Activated CD4-positive, alpha-beta T cell treated with anti-CD3 and anti-CD28 coated beads, Interleukin-2, amount 10 ng/mL, durations not matched to agents 24 days and 14 days (primary cell): Measurements from ENCODE around the gene TCF20. TPM values are rescaled to one million over a fixed set of nuclear protein-coding genes. Genes with fewer than 3 reads are reported as not detected.

ENCODE experiments used
- DNase-seq: peaks from one replicate; pipeline ENCODE4 v3.0.0; 2022
- H3K27ac Mint-ChIP-seq: one replicate; pipeline ENCODE4 v1.8.0; 2022; ENCODE audit warnings: mild to moderate bottlenecking, mixed read lengths
- H3K27me3 Mint-ChIP-seq: one replicate; pipeline ENCODE4 v1.8.0; 2022; ENCODE audit warnings: mixed read lengths
- H3K36me3 Mint-ChIP-seq: one replicate; pipeline ENCODE4 v1.8.0; 2022; ENCODE audit warnings: low read depth, mild to moderate bottlenecking, mixed read lengths
- H3K4me1 Mint-ChIP-seq: one replicate; pipeline ENCODE4 v1.8.0; 2021; ENCODE audit warnings: mixed read lengths
- H3K4me3 Mint-ChIP-seq: one replicate; pipeline ENCODE4 v1.8.0; 2022; ENCODE audit warnings: mild to moderate bottlenecking, moderate library complexity, mixed read lengths
- H3K9me3 Mint-ChIP-seq: one replicate; pipeline ENCODE4 v1.8.0; 2021; ENCODE audit warnings: mixed read lengths
- intact Hi-C: fragments of 100-400 bp; cut with micrococcal nuclease; formaldehyde crosslinking; loops from one replicate; pipeline ENCODE4 v1.15.1; 2023
- total RNA-seq: library from RNA; stranded (reverse); gene quantifications from 2 replicates; pipeline ENCODE4 v1.2.3, GENCODE V29; 2022

TCF20 gene
- total RNA-seq, 1 donor from 2014 or later = 85.4 TPM

- Mint-ChIP-seq H3K27me3 (peaks cover 12% of the 10 kb centered on the region), H3K27ac (no peak overlapping the region), H3K9me3 (no peaks in the 10 kb centered on the region), H3K4me3 (no peak overlapping the region), H3K4me1 (peaks cover 12% of the 10 kb centered on the region), H3K36me3 (no peaks in the 10 kb centered on the region)
- intact Hi-C loops = no loop called here
- DNase-seq = no peak
Observed at GRCh38 chr22:42307806-42308563, 37.5 kb upstream of the TCF20 start.

DNA sequence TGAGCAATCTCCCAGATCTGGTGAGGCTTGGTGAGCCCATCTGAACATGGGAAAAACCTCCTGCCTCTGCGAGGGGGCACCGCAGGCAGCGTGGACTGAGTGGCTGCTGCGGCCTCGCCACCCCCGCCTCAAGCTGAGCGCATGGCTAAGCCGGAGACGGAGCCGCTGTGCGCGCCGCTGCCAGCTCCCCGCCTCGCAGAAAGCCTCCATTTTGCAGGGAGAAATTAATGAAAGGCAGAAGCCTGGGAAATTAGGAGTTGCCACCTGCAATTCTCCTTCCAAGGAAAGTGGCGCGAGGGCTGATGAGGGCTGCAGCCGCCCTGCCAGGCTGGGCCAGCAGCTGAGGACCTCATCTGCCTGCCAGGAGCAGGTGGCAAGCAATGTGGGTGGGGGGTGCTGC lies 35.6 kb upstream of the TCF20 start:
- H3K4me3 Mint-ChIP-seq = no peak overlapping the region
- no peaks in the 10 kb centered on the region for H3K36me3 Mint-ChIP-seq
- DNase-seq = no peak
- intact Hi-C loops = no loop called here
- H3K4me1 Mint-ChIP-seq = peaks cover 12% of the 10 kb centered on the region
- peaks cover 12% of the 10 kb centered on the region for H3K27me3 Mint-ChIP-seq
- no peak overlapping the region for H3K27ac Mint-ChIP-seq
- H3K9me3 Mint-ChIP-seq = no peaks in the 10 kb centered on the region

- Mint-ChIP-seq H3K27ac (no peak overlapping the region), H3K27me3 (peaks cover 12% of the 10 kb centered on the region), H3K9me3 (no peaks in the 10 kb centered on the region), H3K4me1 (peaks cover 28% of the 10 kb centered on the region), H3K4me3 (no peak overlapping the region), H3K36me3 (no peaks in the 10 kb centered on the region)
- no peak for DNase-seq
- intact Hi-C loops = no loop called here
Observed at GRCh38 chr22:42304324-42304790, 33.9 kb upstream of the TCF20 start.

DNA sequence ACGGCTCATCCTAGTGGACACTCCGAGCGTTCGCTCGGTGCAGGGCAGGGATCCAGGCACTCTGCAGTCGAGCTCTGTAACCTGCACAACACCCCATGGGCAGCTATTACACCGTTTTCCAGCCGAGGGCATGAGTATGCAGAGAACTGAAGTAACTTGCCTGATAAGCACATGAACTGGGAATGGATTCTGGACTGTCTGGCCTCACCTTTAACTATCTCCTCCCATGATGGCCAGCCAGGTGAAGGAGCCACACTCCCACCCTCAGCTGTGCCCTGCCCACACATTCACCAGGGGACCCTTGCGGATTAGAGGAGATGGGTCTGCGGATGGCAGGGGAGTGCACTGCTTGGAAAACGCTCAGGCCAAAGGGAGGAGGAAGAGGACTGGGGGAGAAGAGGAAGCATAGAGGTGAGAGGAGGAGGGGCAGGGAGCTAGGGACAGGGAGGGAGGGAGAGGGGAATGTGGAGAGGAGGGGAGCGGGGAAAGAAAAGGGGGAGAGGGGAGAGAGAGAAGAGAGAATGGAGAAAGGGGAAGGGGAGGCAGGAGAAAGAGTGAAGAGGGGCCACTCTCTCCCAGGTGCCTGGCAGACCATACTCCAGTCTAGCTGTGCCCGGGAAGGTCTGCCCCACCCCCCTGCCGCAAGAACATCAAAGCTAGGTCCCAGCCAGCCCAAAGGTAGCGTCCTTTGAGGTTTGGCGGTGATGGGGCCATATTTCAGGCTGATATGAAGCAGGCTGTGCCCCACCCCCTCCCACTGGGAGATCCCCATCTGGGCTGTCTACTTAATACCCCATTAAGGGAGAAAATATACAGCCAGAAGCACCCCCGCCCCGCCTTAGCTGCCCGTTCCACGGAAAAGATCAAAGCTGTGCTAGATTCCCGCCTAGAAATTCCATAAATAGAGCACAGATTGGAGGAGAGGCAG lies 33.2 kb upstream of the TCF20 start:
- H3K27ac Mint-ChIP-seq = no peak overlapping the region
- no peaks in the 10 kb centered on the region for H3K9me3 Mint-ChIP-seq
- H3K36me3 Mint-ChIP-seq = no peaks in the 10 kb centered on the region
- no peak overlapping the region for H3K4me3 Mint-ChIP-seq
- intact Hi-C loops = no loop called here
- no peak for DNase-seq
- H3K27me3 Mint-ChIP-seq = peaks cover 12% of the 10 kb centered on the region
- H3K4me1 Mint-ChIP-seq = peaks cover 33% of the 10 kb centered on the region

DNA sequence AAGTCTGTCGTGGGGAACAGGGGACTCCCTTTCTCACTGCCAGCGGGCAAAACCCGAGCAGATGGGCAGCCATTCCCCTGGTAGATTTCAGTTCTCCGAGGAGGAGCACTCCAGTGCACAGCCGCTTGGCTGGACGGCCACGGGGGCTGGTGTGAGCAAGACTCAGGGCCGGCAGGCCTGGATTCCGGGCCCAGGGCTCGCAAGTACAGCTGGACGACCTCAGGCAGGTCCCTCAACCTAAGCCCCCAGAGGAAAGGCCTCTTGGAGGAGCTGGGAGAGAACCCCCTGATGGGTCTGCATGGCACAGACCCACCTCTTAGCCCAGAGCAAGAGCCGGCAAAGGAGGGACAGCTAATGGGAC lies 31.3 kb upstream of the TCF20 start:
- intact Hi-C loops = no loop called here
- Mint-ChIP-seq H3K9me3 (no peaks in the 10 kb centered on the region), H3K27ac (no peak overlapping the region), H3K36me3 (no peaks in the 10 kb centered on the region), H3K4me1 (peaks cover 38% of the 10 kb centered on the region), H3K4me3 (no peak overlapping the region), H3K27me3 (peaks cover 12% of the 10 kb centered on the region)
- no peak for DNase-seq

DNA sequence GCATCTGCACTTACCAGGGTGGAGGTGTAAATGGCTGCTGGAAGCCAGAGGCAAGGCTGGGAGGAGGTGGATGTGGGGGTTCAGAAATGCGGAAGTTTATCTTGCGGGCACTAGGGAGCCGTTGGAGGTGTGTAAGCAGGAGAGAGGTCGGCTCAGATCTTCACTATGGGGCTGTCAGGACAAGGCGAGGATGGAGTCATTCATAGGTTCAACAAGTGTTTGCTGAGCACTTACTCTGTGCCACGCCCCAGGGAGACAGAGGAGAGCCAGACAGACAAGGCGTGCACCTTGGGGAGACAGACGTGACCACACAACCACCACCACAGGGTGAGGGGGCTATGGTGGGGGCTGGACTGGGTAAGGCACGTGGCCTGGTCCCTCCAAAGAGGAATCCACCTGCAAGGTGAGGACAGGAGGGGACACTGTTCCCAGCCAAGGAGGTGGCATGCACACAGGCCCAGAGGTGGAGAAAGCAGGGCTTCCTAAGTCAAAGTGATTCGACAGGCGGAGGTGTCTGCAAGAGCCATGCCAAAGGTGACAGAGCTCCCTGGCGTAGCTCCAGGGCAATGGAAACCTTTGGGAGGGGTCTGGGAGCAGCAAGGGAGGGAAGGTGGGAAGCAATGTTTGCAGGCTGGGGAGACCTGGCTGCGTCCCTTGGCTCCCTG lies 30.8 kb upstream of the TCF20 start:
- Mint-ChIP-seq H3K4me1 (peaks cover 39% of the 10 kb centered on the region), H3K36me3 (no peaks in the 10 kb centered on the region), H3K9me3 (no peaks in the 10 kb centered on the region), H3K4me3 (peak overlapping the region; percentile 76), H3K27me3 (peaks cover 12% of the 10 kb centered on the region), H3K27ac (peak overlapping the region; percentile 50)
- DNase-seq = no peak
- intact Hi-C loops = no loop called here

DNA sequence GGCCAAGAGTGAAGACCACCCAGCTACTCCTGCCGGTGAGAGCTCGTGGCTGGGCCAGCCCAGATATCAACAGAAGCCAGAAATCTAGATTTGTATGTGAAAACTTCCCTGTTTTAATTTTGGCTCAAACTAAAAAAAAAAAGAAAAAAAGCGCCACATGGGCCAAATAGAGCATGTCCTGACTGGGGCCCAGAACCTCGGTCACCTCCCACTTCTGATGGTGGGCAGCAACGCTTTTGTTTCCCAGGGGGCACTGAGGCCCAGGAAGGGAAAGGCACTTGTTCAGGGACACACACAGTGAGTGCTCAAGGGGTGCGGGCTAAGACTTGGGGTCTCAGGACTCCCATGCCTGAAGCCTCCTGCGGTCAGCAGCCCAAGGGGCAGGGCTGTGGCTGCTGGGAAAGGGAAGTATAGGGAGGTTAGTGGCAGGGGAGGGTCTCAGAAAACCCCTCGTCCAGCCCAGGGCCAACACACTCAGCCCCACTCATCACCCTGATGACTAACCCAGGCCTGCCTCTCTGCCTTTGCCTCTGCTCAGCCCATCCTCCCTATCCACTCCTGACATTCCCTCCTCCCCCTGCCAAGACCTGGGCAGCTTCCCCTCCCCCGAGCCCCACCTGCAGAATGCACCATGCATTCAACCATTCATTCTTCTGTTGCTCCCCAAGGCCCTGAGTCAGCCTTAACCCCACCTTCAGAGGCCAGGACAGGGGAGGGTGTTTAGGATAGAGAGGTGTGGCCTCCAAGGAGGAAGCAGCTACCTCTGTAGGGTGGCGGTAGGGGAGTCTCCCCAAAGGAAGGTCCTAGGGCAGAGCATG lies 30.0 kb upstream of the TCF20 start:
- peaks cover 12% of the 10 kb centered on the region for H3K27me3 Mint-ChIP-seq
- peak overlapping the region; percentile 76 for H3K4me3 Mint-ChIP-seq
- H3K9me3 Mint-ChIP-seq = no peaks in the 10 kb centered on the region
- DNase-seq = peak; percentile 83
- H3K27ac Mint-ChIP-seq = peak overlapping the region; percentile 82
- peaks cover 41% of the 10 kb centered on the region for H3K4me1 Mint-ChIP-seq
- intact Hi-C loops = loop anchor here (1.0 kb wide), 1 partner anchor 31 kb away; no protein-coding TSS in a partner anchor
- no peaks in the 10 kb centered on the region for H3K36me3 Mint-ChIP-seq

- Mint-ChIP-seq H3K27ac (peak overlapping the region; percentile 82), H3K36me3 (no peaks in the 10 kb centered on the region), H3K4me3 (peak overlapping the region; percentile 76), H3K4me1 (peaks cover 43% of the 10 kb centered on the region), H3K27me3 (peaks cover 10% of the 10 kb centered on the region), H3K9me3 (no peaks in the 10 kb centered on the region)
- intact Hi-C loops = loop anchor here (1.0 kb wide), 1 partner anchor 30 kb away; no protein-coding TSS in a partner anchor
- peak; percentile 87 for DNase-seq
Observed at GRCh38 chr22:42299586-42300258, 29.3 kb upstream of the TCF20 start.

DNA sequence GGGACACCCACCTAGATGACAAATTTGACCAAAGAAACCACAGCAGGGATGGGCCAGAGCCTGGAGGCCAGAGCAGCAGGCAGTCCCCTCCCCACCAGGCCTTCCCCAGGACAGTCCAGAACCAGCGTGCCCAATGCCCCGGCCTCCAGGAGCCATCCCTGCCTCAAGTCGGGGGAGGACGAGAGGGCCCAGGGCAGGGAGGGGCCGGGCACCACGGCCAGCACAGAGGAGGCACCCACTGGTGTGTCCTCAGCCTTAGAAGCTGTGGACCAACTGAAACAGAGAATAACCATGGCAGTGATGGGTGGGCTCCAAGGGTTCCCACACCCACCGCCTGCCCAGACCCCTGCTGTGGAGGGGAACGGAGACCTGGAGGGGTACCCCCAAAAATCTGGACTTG lies 28.3 kb upstream of the TCF20 start:
- peak overlapping the region; percentile 10 for H3K4me3 Mint-ChIP-seq
- intact Hi-C loops = no loop called here
- peaks cover 6% of the 10 kb centered on the region for H3K27me3 Mint-ChIP-seq
- H3K9me3 Mint-ChIP-seq = no peaks in the 10 kb centered on the region
- DNase-seq = no peak
- H3K36me3 Mint-ChIP-seq = no peaks in the 10 kb centered on the region
- no peak overlapping the region for H3K27ac Mint-ChIP-seq
- H3K4me1 Mint-ChIP-seq = peaks cover 47% of the 10 kb centered on the region

DNA sequence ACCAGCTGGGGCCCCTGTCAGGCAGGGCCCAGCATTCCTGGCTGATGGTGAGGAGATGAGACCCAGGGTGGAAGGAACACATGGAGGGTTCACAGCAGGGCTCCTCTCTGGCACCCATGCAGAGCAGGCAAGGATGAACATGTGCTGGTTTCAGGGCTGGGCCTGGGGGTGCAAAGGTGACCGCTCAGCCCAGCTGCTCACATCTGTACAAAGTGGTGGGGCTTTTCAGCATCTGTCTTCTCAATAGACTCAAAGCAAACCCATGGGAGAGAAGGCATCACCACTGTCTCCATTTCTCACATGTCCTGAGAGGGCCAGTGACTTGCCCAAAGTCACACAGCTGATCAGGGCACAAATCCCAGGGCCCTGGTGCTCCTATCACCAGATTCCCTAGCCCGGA lies 27.3 kb upstream of the TCF20 start:
- Mint-ChIP-seq H3K36me3 (no peaks in the 10 kb centered on the region), H3K9me3 (no peaks in the 10 kb centered on the region), H3K27me3 (no peaks in the 10 kb centered on the region), H3K4me3 (no peak overlapping the region), H3K27ac (no peak overlapping the region), H3K4me1 (peaks cover 45% of the 10 kb centered on the region)
- DNase-seq = no peak
- intact Hi-C loops = no loop called here

DNA sequence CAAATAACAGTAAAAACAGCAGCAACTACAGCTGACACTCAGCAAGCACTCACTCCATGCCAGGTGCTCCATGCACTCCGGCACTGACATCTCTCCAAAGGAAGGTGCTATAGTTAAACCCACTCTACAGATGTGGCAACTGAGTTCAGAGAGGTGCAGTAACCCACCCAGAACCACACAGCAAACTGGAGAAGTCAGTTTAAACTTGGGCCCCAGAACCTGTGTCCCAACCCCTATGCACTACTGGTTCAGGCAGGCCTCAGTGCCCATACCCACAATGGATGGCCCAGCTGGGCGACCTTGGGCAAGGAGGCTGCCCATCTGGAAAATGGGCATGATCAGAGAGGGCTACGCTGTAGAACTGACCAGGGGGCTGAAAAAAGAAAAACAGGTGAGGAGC lies 26.4 kb upstream of the TCF20 start:
- Mint-ChIP-seq H3K36me3 (no peaks in the 10 kb centered on the region), H3K9me3 (no peaks in the 10 kb centered on the region), H3K27ac (no peak overlapping the region), H3K4me1 (peaks cover 45% of the 10 kb centered on the region), H3K4me3 (no peak overlapping the region), H3K27me3 (no peaks in the 10 kb centered on the region)
- DNase-seq = no peak
- intact Hi-C loops = no loop called here

DNA sequence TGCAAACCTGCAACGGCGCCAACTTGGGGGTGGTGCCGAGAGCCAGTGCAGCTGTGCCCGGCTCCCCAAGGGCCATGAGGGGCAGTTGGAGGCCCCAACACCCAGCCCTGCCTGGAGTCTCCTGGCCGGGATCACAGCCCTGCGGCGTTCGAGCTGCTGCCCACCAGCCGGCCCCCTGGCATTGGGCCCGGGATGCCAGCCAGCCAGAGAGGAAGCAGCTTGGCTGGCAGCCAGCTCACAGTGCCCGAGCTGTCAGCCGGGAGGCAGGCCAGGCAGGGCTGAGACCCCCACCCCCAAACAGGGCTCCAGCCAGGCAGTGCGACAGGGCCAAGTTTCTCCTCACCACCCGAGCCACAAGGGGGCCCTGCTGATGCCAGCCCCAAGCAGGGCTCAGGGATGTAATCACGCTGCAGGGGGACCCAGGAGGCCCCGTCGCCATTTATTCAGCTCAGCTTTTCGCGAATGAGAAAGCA lies 26.0 kb upstream of the TCF20 start:
- Mint-ChIP-seq H3K36me3 (no peaks in the 10 kb centered on the region), H3K4me3 (no peak overlapping the region), H3K27ac (no peak overlapping the region), H3K9me3 (no peaks in the 10 kb centered on the region), H3K27me3 (no peaks in the 10 kb centered on the region), H3K4me1 (peaks cover 45% of the 10 kb centered on the region)
- no peak for DNase-seq
- intact Hi-C loops = no loop called here
